Amniotic epithelial cell (primary cell): ENCODE data around the gene NUTM2G.
"Not testable (repeated sequence)": the region's sequence is repeated elsewhere in the genome, so short reads cannot be mapped to it uniquely, and the experiment has no call there.

Source experiments
- DNase-seq: peaks from one replicate; pipeline ENCODE4 v3.0.0-alpha.2; 2010; ENCODE audit warnings: low read depth

The NUTM2G gene

DNA sequence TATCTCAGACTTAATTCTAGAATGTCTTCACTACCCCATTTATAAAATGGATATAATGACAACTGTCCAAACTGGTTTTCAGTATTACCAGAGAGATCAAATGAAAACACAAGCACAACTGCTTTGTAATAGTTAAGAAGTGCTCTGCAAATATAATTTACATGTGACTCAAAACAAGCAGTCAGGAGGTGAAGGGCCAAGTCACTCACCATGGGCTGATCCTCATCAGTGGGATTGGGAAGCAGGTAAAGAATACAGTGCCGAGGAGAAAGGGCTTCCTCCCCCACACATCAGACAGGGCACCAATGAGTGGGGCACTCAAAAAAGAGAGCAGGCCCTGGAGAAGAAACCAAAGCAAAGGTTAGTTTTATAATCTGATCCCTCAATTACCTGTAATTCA lies 20.7 kb downstream of the NUTM2G start:
- DNase-seq, result not testable (repeated sequence)

DNA sequence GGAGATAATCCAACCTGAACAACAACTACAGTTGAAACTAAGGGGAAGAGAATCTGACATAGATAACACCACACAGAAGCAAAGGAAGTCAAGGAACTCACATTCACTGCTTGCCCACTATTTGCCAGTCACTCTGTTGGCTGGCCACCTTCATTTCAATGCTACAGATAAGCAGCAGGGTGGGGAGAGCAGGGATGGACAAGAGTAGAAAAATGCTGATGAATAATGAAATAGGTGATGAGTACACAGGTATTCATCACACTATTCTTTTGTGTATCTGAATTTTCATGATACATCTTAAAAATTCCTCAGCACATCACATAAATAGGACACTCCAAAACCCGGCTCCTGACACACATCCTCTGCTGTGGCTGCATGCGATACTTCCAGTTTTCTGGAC lies 21.9 kb downstream of the NUTM2G start:
- not testable (repeated sequence) for DNase-seq

DNA sequence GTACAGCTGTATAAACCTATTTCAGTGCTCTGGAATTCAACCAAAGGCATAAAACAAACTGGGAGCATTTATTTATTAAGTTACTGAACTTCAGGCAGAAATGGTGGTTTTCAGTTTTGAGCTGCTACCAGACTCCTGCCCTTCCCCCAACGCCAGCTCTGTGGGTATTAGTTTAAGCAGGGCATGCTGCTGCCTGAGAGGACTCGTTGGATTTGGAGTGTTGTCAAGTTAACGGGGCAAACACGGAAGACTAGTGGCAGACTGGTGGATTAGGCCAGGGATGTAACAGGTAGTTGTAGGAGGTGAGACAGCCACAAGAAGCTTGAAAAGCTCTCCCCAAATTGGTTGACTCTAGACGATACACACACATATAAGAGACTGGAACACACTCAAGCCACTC lies 38.9 kb downstream of the NUTM2G start:
- not testable (repeated sequence) for DNase-seq

DNA sequence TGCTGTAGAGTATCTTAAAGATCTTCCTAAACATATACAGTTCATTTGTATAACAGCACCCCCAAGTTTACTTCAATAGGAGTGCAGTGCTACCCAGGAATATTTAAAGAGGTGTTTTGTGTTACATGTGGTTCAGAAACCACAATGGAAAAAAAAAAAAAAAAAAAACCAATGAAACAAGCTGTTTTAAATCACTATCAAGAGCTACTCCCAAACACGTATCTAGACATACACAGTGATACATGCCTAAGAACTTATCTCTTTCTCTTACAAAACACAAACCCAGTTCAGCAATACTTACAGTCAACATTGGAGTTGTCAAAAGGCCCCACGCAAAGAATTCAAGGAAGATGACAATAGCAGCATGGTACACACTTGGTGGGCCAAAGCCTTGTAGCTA lies 43.9 kb downstream of the NUTM2G start:
- peak; percentile 44 for DNase-seq

DNA sequence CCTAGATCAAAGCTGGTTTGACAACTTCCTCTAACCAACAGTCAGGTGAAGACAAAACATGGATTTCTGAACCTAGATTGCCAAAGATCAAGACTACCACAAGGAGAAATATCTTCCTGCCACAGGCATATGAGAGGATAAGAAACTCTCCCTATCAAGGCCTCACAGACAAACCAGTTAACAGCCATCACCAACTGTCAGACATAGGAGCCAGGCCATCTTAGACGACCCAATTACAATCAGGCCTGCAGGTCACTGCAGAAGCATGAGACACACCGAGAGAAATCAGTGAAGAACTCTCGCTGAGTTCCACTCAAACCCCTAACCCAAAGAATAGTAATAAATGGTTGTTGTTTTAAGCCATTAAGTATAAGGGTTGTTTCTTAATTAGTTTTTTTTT lies 45.4 kb downstream of the NUTM2G start:
- DNase-seq, result not testable (repeated sequence)

DNA sequence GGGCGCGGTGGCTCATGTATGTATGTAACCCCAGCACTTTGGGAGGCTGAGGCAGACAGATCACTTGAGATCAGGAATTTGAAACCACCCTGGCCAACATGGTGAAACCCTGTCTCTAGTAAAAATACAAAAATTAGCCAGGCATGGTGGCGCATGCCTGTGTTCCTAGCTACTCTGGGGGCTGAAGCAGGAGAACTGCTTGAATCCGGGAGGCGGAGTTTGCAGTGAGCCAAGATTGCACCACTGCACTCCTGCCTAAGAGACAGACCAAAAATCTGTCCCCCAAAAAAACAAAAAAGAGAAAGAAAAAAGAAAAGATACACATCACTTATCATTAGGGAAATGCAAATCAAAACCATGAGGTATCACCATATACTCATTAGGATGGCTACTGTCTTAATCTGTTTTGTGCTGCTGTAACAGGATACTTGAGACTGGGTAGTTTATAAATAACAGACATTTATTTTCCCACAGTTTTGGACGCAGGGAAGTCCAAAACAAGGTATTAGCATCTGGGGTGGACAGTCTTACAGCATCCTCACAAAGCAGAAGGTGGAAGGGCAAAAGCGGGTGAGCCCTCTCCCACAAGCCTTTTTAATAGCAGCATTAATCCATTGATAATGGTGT lies 55.0 kb downstream of the NUTM2G start:
- DNase-seq, result not testable (repeated sequence)

DNA sequence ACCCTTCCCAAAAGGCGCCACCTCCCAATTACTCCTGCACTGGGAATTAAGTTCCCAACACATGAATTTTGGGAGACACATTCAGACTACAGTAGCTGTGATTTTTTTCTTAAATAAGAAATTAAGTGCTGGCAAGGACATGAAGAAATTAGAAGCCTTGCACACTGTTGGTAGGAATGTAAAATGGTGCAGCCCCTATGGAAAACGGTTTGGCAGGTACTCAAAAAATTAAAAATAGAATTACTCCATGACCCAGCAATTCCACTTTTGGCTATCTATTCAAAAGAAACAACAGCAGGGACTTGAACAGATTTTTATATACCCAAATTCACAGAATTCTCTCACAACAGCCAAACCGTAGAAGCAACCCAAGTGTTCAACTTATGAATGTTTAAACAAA lies 55.5 kb downstream of the NUTM2G start:
- DNase-seq, result not testable (repeated sequence)

DNA sequence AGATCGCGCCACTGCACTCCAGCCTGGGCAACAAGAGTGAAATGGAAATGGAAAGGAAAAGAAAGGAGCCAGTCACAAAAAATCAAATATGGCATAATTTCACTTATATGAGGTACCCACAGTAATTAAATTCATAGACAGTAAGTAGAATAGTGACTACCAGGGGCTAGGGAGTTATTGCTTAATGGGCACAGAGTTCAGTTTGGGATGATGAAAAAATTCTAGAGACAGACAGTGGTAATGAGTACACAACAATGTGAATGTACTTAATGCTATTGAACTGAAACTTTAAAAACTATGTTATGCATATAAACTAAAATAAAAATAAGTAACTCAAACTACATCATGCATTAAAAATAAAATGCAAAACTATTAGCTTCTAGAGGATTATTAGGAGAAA lies 56.2 kb downstream of the NUTM2G start:
- DNase-seq, result not testable (repeated sequence)
